ENCODE measurements around the gene RBM43.
"Not testable (repeated sequence)": the region's sequence is repeated elsewhere in the genome, so short reads cannot be mapped to it uniquely, and the experiment has no call there.

The RBM43 gene

GRCh38 chr2:151261231-151261976, at the start of gene RBM43:
Gene RBM43, minus strand, starts transcription at chr2:151261863. Its CDS starts 136 bp downstream, at chr2:151261727.
- peak within 1 kb of the TSS; percentile 94 for H3K4me3 Mint-ChIP-seq
- no peaks in the 10 kb centered on the region for H3K9me3 Mint-ChIP-seq (ENCODE audit: low read depth)
- H3K36me3 Mint-ChIP-seq, result no peaks in the 10 kb centered on the region
- no peaks in the 10 kb centered on the region for H3K27me3 Mint-ChIP-seq
- peak within 1 kb of the TSS; percentile 96 for H3K27ac Mint-ChIP-seq
- peaks cover 28% of the 10 kb centered on the region for H3K4me1 Mint-ChIP-seq (ENCODE audit: low read depth)

- H3K27ac Mint-ChIP-seq; H3K36me3 Mint-ChIP-seq; H3K4me1 Mint-ChIP-seq (ENCODE audit: low read depth); H3K4me3 Mint-ChIP-seq; H3K27me3 Mint-ChIP-seq; H3K9me3 Mint-ChIP-seq (ENCODE audit: low read depth): not testable (repeated sequence)
Measured at GRCh38 chr2:151310313-151310712, 48.6 kb upstream of the RBM43 start.

DNA sequence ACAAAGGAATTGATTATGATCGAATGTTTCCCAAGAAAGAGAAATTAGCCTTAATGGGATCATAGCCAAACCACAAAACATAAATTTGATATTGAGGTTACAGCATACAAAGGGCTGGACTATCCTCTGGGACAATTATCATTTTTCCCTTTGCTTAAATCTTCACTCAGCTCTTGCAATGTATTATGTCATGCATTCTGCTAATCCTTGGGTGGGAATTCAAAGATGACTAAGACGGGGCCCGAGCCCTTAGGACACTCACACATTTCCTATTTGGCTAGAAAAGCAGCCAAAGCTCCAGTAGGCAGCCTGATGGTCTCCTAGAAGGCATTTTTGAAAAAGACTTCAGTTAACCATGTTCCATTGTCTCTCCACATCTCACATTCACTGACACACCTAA, 45.0 kb upstream of the RBM43 start:
- Mint-ChIP-seq H3K36me3 (no peaks in the 10 kb centered on the region), H3K27me3 (peaks cover 6% of the 10 kb centered on the region), H3K27ac (no peak overlapping the region), H3K9me3 (ENCODE audit: low read depth) (no peaks in the 10 kb centered on the region), H3K4me1 (ENCODE audit: low read depth) (no peaks in the 10 kb centered on the region), H3K4me3 (no peak overlapping the region)

DNA sequence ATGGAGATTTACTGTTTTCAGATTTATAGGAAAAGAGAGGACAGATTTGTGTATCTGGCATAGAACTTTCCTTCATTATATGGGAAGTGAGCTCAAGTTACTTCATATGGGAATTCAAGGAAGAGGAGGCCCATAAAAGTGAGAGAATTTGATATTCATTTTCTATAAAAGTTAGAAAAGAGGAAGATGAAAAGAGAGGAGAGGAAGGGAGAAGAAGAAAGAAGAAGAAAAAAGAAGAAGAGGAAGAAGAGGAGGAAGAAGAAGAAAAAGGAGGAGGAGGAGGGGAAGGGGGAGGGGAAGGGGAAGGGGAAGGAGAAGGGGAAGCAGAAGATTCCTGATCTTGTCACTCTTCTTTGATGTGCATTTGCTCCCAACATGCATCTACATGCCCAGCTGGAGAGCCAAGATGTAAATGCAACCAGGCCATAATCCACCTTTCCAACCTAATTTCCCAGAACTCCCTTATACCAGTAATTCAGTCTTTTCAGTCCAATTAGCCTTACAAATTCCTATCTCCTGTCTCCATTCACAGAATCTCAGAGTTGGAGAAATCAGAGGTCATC, 43.5 kb upstream of the RBM43 start:
- no peaks in the 10 kb centered on the region for H3K9me3 Mint-ChIP-seq (ENCODE audit: low read depth)
- H3K4me3 Mint-ChIP-seq, result no peak overlapping the region
- H3K4me1 Mint-ChIP-seq (ENCODE audit: low read depth), result no peaks in the 10 kb centered on the region
- H3K27me3 Mint-ChIP-seq, result peaks cover 7% of the 10 kb centered on the region
- peaks cover under 1% of the 10 kb centered on the region for H3K36me3 Mint-ChIP-seq
- no peak overlapping the region for H3K27ac Mint-ChIP-seq

GRCh38 chr2:151302879-151303278, 41.2 kb upstream of the RBM43 start:
- Mint-ChIP-seq H3K36me3 (peaks cover 3% of the 10 kb centered on the region), H3K4me1 (ENCODE audit: low read depth) (no peaks in the 10 kb centered on the region), H3K9me3 (ENCODE audit: low read depth) (no peaks in the 10 kb centered on the region), H3K27me3 (peaks cover 7% of the 10 kb centered on the region), H3K4me3 (no peak overlapping the region), H3K27ac (no peak overlapping the region)

GRCh38 chr2:151302404-151302803, 40.7 kb upstream of the RBM43 start:
- Mint-ChIP-seq H3K36me3 (peaks cover 3% of the 10 kb centered on the region), H3K9me3 (ENCODE audit: low read depth) (no peaks in the 10 kb centered on the region), H3K4me1 (ENCODE audit: low read depth) (no peaks in the 10 kb centered on the region), H3K4me3 (no peak overlapping the region), H3K27me3 (peaks cover 7% of the 10 kb centered on the region), H3K27ac (no peak overlapping the region)

- H3K9me3 Mint-ChIP-seq (ENCODE audit: low read depth), result no peaks in the 10 kb centered on the region
- no peaks in the 10 kb centered on the region for H3K4me1 Mint-ChIP-seq (ENCODE audit: low read depth)
- no peak overlapping the region for H3K27ac Mint-ChIP-seq
- peaks cover 3% of the 10 kb centered on the region for H3K36me3 Mint-ChIP-seq
- peaks cover 7% of the 10 kb centered on the region for H3K27me3 Mint-ChIP-seq
- no peak overlapping the region for H3K4me3 Mint-ChIP-seq
Measured at GRCh38 chr2:151299920-151300539, 38.4 kb upstream of the RBM43 start.

- H3K27ac Mint-ChIP-seq, result no peak overlapping the region
- no peaks in the 10 kb centered on the region for H3K4me1 Mint-ChIP-seq (ENCODE audit: low read depth)
- H3K36me3 Mint-ChIP-seq, result peaks cover 3% of the 10 kb centered on the region
- peaks cover 5% of the 10 kb centered on the region for H3K27me3 Mint-ChIP-seq
- H3K4me3 Mint-ChIP-seq, result no peak overlapping the region
- H3K9me3 Mint-ChIP-seq (ENCODE audit: low read depth), result no peaks in the 10 kb centered on the region
Measured at GRCh38 chr2:151297882-151298281, 36.2 kb upstream of the RBM43 start.

DNA sequence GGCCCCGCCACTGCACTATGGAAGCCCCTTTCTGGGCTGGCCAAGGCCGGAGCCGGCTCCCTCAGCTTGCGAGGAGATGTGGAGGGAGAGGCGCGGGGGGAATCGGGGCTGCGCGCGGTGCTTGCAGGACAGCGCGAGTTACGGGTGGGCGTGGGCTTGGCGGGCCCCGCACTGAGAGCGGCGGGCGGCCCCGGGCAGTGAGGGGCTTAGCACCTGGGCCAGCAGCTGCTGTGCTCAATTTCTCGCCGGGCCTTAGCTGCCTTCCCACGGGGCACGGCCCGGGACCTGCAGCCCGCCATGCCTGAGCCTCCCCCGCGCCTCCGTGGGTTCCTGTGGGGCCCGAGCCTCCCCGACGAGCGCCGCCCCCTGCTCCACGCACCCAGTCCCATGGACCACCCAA, 34.3 kb upstream of the RBM43 start:
- H3K27ac Mint-ChIP-seq, H3K36me3 Mint-ChIP-seq: not testable (repeated sequence)

GRCh38 chr2:151292546-151292945, 30.9 kb upstream of the RBM43 start:
- Mint-ChIP-seq H3K9me3 (ENCODE audit: low read depth) (no peaks in the 10 kb centered on the region), H3K4me3 (no peak overlapping the region), H3K4me1 (ENCODE audit: low read depth) (peaks cover 27% of the 10 kb centered on the region), H3K36me3 (no peaks in the 10 kb centered on the region), H3K27ac (no peak overlapping the region), H3K27me3 (no peaks in the 10 kb centered on the region)

More for the DNA sequence above, 34.3 kb upstream of the RBM43 start:
- H3K4me3 Mint-ChIP-seq; H3K4me1 Mint-ChIP-seq (ENCODE audit: low read depth); H3K9me3 Mint-ChIP-seq (ENCODE audit: low read depth); H3K27me3 Mint-ChIP-seq: not testable (repeated sequence)

DNA sequence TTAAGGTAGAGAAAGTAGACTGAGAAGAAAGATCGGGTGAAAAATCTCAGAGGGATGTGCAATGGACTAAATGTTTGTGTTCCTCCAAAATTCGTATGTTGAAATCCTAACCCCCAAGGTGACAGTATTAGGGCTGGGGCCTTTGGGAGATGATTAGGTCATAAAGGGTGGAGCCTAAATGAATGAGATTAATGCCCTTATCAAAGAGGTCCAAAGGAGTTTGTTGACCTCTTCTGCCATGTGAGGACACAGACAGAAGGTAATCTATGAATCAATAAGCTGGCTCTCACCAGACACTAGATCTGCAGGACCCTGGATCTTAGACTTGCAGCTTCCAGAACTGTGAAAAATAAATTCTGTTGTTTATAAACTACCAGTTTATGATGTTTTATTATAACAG, 30.5 kb upstream of the RBM43 start:
- no peak overlapping the region for H3K27ac Mint-ChIP-seq
- peaks cover 2% of the 10 kb centered on the region for H3K36me3 Mint-ChIP-seq
- no peaks in the 10 kb centered on the region for H3K9me3 Mint-ChIP-seq (ENCODE audit: low read depth)
- H3K4me3 Mint-ChIP-seq, result no peak overlapping the region
- H3K27me3 Mint-ChIP-seq, result no peaks in the 10 kb centered on the region
- peaks cover 31% of the 10 kb centered on the region for H3K4me1 Mint-ChIP-seq (ENCODE audit: low read depth)

- Mint-ChIP-seq H3K36me3 (peaks cover 2% of the 10 kb centered on the region), H3K27me3 (no peaks in the 10 kb centered on the region), H3K9me3 (ENCODE audit: low read depth) (no peaks in the 10 kb centered on the region), H3K4me3 (peak overlapping the region; percentile 28), H3K4me1 (ENCODE audit: low read depth) (peaks cover 39% of the 10 kb centered on the region), H3K27ac (no peak overlapping the region)
Measured at GRCh38 chr2:151291224-151291623, 29.6 kb upstream of the RBM43 start.

- Mint-ChIP-seq H3K36me3 (peaks cover 2% of the 10 kb centered on the region), H3K4me3 (peak overlapping the region; percentile 95), H3K9me3 (ENCODE audit: low read depth) (no peaks in the 10 kb centered on the region), H3K27me3 (no peaks in the 10 kb centered on the region), H3K4me1 (ENCODE audit: low read depth) (peaks cover 49% of the 10 kb centered on the region), H3K27ac (peak overlapping the region; percentile 98)
Measured at GRCh38 chr2:151289972-151290866, 28.6 kb upstream of the RBM43 start.

DNA sequence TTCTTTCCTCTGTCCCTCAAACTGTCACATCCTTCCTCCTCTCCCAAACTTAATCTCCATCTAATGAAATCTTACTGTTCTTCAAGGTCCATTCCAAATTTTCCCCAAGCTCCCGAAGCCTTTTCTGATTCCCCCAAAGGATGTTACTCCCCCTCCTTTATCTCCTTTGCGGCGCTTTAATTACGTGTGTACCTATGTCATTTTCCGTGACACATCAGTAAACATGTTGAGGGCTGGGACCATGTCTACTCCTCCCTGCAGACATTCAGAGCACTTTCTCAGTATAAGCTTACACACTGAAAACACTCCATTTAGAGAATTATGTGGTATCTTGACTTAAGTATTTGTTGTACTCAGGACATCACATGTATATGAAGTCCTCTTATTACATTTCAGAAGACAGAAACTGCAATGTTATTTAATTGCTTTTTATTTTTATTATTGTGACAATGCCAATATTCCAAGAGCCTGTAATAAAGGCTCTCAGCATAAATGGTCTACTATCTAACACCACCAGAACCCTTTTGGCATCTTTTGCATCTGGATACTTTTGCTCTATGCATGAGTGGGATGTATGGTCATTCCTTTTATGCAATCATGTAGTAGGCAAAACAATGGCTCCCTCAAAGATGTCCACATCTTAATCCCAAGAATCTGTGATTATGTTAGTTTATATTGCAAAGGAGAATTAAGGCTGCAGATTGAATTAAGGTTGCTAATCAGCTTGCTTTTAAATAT, 26.0 kb upstream of the RBM43 start:
- Mint-ChIP-seq H3K4me1 (ENCODE audit: low read depth) (peaks cover 60% of the 10 kb centered on the region), H3K4me3 (peak overlapping the region; percentile 95), H3K36me3 (peaks cover 2% of the 10 kb centered on the region), H3K27ac (peak overlapping the region; percentile 93), H3K9me3 (ENCODE audit: low read depth) (no peaks in the 10 kb centered on the region), H3K27me3 (no peaks in the 10 kb centered on the region)
